HCT116 (cell line): ENCODE measurements around the gene PSME2. TPM values are rescaled to one million over a fixed set of nuclear protein-coding genes. Genes with fewer than 3 reads are reported as not detected.

Experiments
- ATAC-seq: fragments of 200-7000 bp; cut with Tn5 transposase; 2 replicates; pipeline ENCODE4 v1.9.1; 2020; ENCODE audit warnings: mild to moderate bottlenecking, moderate library complexity
- BruUV-seq: library from RNA; stranded (reverse); fragments of 400-500 nt; replicated peaks from 2 replicates; lab custom pipeline; 2021; lab: Mats Ljungman, UMichigan
- CTCF ChIA-PET: fragments of 300-600 bp; sonication (Branson Sonifier 250); formaldehyde crosslinking; loops from one replicate; lab custom pipeline; 2021; ENCODE audit warnings: antibody characterized with exemption; lab: Charles Lee
- POLR2A ChIA-PET: fragments of 300-600, 350-600 bp; sonication (Branson Sonifier 250); formaldehyde crosslinking; loops from one replicate; lab custom pipeline; 2021; ENCODE audit warnings: antibody characterized with exemption; lab: Charles Lee
- RAD21 ChIA-PET, 2 experiments: fragments of 300-600 bp; sonication (Branson Sonifier 250); formaldehyde crosslinking; loops; one replicate each; lab custom pipeline; 2023; ENCODE audit warnings: low total read pairs in 2 of 2; ENCODE audit not compliant: uncharacterized antibody in 2 of 2, unreplicated experiment in 2 of 2, low non-redundant PET in 1 of 2; lab: Charles Lee
- DNase-seq: peaks from one replicate; pipeline ENCODE4 v3.0.0-alpha.2; 2010; ENCODE audit warnings: low read depth, low spot score
- H2AFZ ChIP-seq: fragments of 200-600 bp; shearing (Covaris generic), sonication (generic); 2 replicates; pipeline ENCODE4 v1.6.1; 2017; ENCODE audit warnings: low read depth, mixed run types, mixed read lengths, antibody characterized with exemption, low read length; ENCODE audit not compliant: poor library complexity, severe bottlenecking
- H3K27ac ChIP-seq: 2 replicates; pipeline ENCODE4 v1.5.1; 2012; ENCODE audit warnings: low read depth, low read length
- H3K27me3 ChIP-seq: fragments of 200-600 bp; sonication (generic); 2 replicates; pipeline ENCODE4 v1.6.1; 2016; ENCODE audit warnings: mixed run types, low read length, mixed read lengths; ENCODE audit not compliant: insufficient read depth
- H3K36me3 ChIP-seq, 2 experiments: fragments of 200-500 bp in 1 of 2; fragments of 200-600 bp in 1 of 2; sonication (Bioruptor generic) in 1 of 2; sonication (generic) in 1 of 2; 2 replicates each; pipeline versions ENCODE4 v1.5.1 to v1.6.1; 2014 to 2016; ENCODE audit warnings: low read length in 2 of 2, inconsistent platforms in 1 of 2, mixed read lengths in 1 of 2, mixed run types in 1 of 2; ENCODE audit not compliant: insufficient read depth in 2 of 2, control insufficient read depth in 1 of 2
- H3K4me1 ChIP-seq, 2 experiments: fragments of 200-600 bp in 1 of 2; sonication (generic) in 1 of 2; 2 replicates each; pipeline versions ENCODE4 v1.5.1 to v1.6.1; 2012 to 2017; ENCODE audit warnings: low read length in 2 of 2, inconsistent platforms in 1 of 2, mild to moderate bottlenecking in 1 of 2, mixed read lengths in 1 of 2, mixed run types in 1 of 2, moderate library complexity in 1 of 2; ENCODE audit not compliant: insufficient read depth in 2 of 2, control insufficient read depth in 1 of 2
- H3K4me2 ChIP-seq: fragments of 200-600 bp; sonication (generic); 2 replicates; pipeline ENCODE4 v1.6.1; 2017; ENCODE audit warnings: mixed run types, low read length, mixed read lengths
- H3K4me3 ChIP-seq, 2 experiments: fragments of 200-600 bp in 1 of 2; sonication (generic) in 1 of 2; replicated peaks in 1 of 2; 2 replicates each; pipeline ENCODE4 v1.5.1; 2011 to 2016; ENCODE audit warnings: low read length in 2 of 2, control low read depth in 1 of 2, low read depth in 1 of 2, mild to moderate bottlenecking in 1 of 2, mixed read lengths in 1 of 2, mixed run types in 1 of 2
- H3K79me2 ChIP-seq: fragments of 200-600 bp; sonication (generic); 2 replicates; pipeline ENCODE4 v1.6.1; 2017; ENCODE audit warnings: mild to moderate bottlenecking, mixed run types, low read length, moderate library complexity, mixed read lengths; ENCODE audit not compliant: insufficient read depth
- H3K9ac ChIP-seq: fragments of 200-600 bp; sonication (generic); 2 replicates; pipeline ENCODE4 v1.6.1; 2016; ENCODE audit warnings: low read length, mixed read lengths
- H3K9me2 ChIP-seq: fragments of 200-600 bp; sonication (generic), shearing (Covaris generic); 2 replicates; pipeline ENCODE4 v1.6.1; 2017; ENCODE audit warnings: mixed run types, mild to moderate bottlenecking, moderate library complexity; ENCODE audit not compliant: insufficient read depth
- H3K9me3 ChIP-seq, 2 experiments: fragments of 200-500 bp in 1 of 2; fragments of 200-600 bp in 1 of 2; sonication (Bioruptor generic) in 1 of 2; sonication (generic) in 1 of 2; 2 replicates each; pipeline ENCODE4 v1.6.1; 2014 to 2017; ENCODE audit warnings: low read length in 2 of 2, mixed read lengths in 2 of 2, inconsistent platforms in 1 of 2, low read depth in 1 of 2, mild to moderate bottlenecking in 1 of 2, mixed run types in 1 of 2, moderate library complexity in 1 of 2; ENCODE audit not compliant: control insufficient read depth in 1 of 2, insufficient read depth in 1 of 2
- H4K20me1 ChIP-seq: fragments of 200-600 bp; sonication (generic), shearing (Covaris generic); 2 replicates; pipeline ENCODE4 v1.6.1; 2017; ENCODE audit warnings: mixed run types, mild to moderate bottlenecking, moderate library complexity; ENCODE audit not compliant: insufficient read depth
- RAD21 ChIP-seq: IDR thresholded peaks from 2 replicates; pipeline ENCODE4 v1.6.1; 2012; ENCODE audit warnings: low read depth, mild to moderate bottlenecking
- ZNF274 ChIP-seq: fragments of 200-500 bp; sonication (Bioruptor generic); IDR thresholded peaks from 2 replicates; pipeline ENCODE4 v1.6.1; 2014; ENCODE audit warnings: mild to moderate bottlenecking, low read depth, low read length, inconsistent platforms
- intact Hi-C: fragments of 100-400 bp; cut with micrococcal nuclease; formaldehyde crosslinking; loops from 2 replicates; pipeline ENCODE4 v1.10.0; 2022
- total RNA-seq: library from RNA; stranded (reverse); gene quantifications from one replicate; pipeline ENCODE4 v1.2.1, GENCODE V29; 2021; ENCODE audit not compliant: unreplicated experiment
- TF ChIP-seq, protein P1 (sequence below): IDR thresholded peaks from 2 replicates; pipeline ENCODE4 v1.6.1; 2011; ENCODE audit warnings: mild to moderate bottlenecking, low read length, moderate library complexity; ENCODE audit not compliant: insufficient replicate concordance; ENCODE audit errors: extremely low read depth
- TF ChIP-seq, protein P2 (sequence below): IDR thresholded peaks from 2 replicates; pipeline ENCODE4 v1.6.1; 2012; ENCODE audit warnings: low read depth

PSME2 gene
- total RNA-seq, 1 experiment from 2014 or later, result 160 TPM

DNA sequence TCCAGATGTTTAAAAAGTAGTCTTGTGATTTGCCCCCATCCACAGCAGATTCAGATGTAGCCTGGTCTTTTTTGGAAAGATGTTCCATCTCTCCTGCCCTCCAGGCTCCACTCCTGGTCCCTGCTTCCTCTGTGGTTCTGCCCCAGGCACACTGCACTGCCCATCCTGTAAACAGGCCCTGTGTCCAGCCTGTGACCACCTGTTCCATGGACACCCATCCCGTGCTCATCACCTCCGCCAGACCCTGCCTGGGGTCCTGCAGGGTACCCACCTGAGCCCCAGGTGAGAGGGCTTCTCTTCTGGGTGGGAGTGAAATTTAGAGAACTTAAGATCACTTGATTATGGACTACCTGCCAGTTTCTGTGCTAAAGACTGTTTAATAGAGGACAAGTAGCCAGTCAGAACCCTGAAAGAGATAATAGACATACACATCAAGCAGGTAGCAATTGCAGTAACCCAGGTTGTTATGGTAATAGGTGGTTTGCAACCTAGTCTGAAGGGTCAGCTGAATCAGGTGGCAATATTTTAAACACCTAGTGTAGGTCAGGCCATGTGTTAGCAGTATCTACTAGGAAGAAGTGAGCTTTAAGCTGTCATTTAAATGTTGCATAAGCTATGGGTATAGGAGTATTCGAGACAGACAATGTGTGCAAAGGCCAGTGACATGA, 3.0 kb upstream of the PSME2 start:
- Histone ChIP-seq H4K20me1 (no peaks in the 10 kb centered on the region), H3K79me2 (peaks cover 53% of the 10 kb centered on the region), H3K9me2 (no peaks in the 10 kb centered on the region), H3K9me3 (no peaks in the 10 kb centered on the region), H3K9ac (no peak overlapping the region), H3K4me2 (no peak overlapping the region), H3K4me3 (no peak overlapping the region), H2AFZ (no peak overlapping the region), H3K36me3 (peaks cover 29 to 36% of the 10 kb centered on the region in 2 experiments), H3K4me1 (peaks cover 13 to 17% of the 10 kb centered on the region in 2 experiments), H3K27ac (no peak overlapping the region), H3K27me3 (no peaks in the 10 kb centered on the region)
- DNase-seq, result no peak
- no peak for ATAC-seq
- BruUV-seq, result no TSS peak
- no peak for TF ChIP-seq ZNF274
- TF ChIP-seq, protein P1, sequence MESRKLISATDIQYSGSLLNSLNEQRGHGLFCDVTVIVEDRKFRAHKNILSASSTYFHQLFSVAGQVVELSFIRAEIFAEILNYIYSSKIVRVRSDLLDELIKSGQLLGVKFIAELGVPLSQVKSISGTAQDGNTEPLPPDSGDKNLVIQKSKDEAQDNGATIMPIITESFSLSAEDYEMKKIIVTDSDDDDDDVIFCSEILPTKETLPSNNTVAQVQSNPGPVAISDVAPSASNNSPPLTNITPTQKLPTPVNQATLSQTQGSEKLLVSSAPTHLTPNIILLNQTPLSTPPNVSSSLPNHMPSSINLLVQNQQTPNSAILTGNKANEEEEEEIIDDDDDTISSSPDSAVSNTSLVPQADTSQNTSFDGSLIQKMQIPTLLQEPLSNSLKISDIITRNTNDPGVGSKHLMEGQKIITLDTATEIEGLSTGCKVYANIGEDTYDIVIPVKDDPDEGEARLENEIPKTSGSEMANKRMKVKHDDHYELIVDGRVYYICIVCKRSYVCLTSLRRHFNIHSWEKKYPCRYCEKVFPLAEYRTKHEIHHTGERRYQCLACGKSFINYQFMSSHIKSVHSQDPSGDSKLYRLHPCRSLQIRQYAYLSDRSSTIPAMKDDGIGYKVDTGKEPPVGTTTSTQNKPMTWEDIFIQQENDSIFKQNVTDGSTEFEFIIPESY, result no peak
- TF ChIP-seq, protein P2, sequence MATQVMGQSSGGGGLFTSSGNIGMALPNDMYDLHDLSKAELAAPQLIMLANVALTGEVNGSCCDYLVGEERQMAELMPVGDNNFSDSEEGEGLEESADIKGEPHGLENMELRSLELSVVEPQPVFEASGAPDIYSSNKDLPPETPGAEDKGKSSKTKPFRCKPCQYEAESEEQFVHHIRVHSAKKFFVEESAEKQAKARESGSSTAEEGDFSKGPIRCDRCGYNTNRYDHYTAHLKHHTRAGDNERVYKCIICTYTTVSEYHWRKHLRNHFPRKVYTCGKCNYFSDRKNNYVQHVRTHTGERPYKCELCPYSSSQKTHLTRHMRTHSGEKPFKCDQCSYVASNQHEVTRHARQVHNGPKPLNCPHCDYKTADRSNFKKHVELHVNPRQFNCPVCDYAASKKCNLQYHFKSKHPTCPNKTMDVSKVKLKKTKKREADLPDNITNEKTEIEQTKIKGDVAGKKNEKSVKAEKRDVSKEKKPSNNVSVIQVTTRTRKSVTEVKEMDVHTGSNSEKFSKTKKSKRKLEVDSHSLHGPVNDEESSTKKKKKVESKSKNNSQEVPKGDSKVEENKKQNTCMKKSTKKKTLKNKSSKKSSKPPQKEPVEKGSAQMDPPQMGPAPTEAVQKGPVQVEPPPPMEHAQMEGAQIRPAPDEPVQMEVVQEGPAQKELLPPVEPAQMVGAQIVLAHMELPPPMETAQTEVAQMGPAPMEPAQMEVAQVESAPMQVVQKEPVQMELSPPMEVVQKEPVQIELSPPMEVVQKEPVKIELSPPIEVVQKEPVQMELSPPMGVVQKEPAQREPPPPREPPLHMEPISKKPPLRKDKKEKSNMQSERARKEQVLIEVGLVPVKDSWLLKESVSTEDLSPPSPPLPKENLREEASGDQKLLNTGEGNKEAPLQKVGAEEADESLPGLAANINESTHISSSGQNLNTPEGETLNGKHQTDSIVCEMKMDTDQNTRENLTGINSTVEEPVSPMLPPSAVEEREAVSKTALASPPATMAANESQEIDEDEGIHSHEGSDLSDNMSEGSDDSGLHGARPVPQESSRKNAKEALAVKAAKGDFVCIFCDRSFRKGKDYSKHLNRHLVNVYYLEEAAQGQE, result no peak
- TF ChIP-seq RAD21, result no peak
- intact Hi-C loops, result no loop called here
- ChIA-PET POLR2A (no interaction called here), CTCF (interaction anchor here (1.0 to 3.9 kb wide), 2 partner anchors 11 to 12 kb away, joined by 4 to 19 read pairs; partner anchors contain the start of gene IRF9), RAD21 (no interaction called here)
